NCI-H1092 (cell line): Measurements from ENCODE around the gene CCNQ.
A peak's percentile ranks its signal among the peaks of the same experiment; 100 is the strongest.

Experiments used
- DNase-seq: peaks from one replicate; lab custom pipeline; 2025; lab: John Stamatoyannopoulos, UW

The CCNQ gene

DNA sequence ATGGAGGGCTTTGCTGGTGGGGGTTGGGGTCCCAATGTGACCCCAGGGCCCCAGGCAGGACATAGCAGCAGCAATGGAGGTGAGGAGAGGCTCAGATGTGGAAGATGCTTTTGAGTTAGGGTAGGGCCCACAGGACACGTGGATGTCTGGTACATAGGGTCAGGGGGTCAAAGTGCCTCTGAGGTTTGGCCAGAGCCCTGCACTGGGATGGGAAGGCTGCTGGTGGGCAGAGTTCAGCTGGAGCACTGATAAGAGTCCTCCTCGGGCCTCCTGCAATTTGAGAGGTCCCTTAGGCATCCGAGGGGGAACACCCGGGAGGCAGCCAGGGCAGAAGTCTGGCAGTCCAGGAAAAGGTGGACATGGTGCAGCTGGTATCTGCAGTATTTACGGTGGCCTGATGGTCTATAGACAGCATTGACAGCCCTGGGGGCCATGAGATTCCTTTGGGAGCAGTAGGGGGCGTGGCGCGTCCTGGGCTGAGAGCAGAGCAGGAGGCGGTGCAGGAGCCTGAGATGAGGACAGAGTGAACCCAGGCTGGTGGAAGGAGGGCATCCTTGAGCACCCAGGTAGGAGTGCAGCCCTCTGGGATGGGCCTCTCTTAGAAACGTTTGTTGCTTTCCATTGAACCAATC is 22.6 kb downstream of the CCNQ start:
- no peak for DNase-seq

DNA sequence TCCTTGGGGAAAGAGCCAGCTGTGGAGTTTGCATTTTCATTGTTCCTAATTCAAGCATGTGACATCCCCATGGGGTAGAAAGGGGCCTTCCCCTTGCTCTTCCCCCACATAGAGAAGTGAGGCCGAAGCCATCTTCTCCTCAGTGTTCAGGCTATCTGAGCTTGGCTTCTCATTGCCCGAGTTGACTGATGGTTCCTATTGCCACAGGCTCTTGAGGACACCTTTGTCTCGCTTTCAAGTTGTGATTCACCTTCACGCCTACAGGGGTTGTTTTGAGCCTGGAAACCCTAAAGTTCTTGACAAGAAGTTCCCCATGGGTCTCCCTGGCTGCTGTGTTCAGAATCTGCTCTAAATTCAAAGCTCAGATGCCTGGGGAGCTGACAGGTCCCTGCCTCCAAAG is 25.0 kb downstream of the CCNQ start:
- DNase-seq = no peak

DNA sequence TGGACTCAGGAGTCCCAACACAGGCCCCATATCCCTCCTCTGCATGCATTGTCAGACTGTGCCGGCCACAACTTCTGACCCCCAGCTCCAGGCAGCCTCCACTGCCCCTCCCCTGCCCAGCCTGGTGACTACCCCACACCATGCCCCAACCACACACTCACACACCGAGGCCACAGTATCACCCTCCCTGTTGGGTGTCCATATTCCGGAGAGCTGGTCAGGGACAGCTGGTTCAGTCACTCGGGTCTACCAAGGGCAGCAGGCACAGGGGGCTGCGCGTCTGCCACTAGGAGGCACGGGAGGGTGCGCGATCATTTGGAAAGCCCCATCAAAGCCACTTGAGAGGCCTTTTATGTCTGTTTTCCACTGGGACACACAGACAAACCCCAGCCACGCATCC is 26.3 kb downstream of the CCNQ start:
- no peak for DNase-seq

DNA sequence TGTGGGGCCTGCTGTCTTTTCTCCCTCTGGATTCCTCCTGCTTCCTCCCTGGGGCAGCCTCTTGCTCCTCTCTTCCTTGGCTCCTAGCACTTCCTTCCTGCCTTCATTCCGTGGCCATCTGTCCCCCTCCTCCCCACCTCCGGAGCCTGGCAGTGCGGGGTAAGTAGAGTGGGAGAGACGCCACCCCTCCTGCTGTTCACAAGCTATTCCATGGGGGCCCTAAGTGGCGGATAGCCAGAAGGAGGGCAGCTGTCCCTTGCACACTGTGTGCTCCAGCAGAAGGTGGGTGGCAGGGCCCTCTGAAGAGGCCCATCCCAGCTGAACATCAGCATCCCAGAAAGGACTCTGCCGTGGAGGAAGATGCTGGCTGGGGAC is 27.4 kb downstream of the CCNQ start:
- DNase-seq = no peak

DNA sequence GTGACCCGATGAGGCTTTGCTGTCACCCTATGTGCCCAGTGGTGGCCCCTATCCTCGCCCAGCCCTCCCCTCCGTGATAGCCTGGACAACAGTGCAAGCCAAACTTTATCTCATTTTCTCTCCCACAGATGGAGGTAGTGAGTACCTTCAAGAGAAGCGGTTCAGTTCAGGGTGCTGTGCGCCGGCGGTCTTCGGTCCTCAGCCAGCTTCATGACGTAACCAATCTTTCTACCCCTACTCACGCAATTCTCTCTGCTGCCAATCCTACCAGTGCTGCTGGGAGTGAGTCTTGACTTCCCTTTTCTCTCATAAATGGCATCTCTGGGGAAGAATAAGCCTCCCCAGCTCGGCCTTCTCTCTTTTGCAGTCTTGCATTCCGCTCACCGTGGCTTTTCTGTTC is 29.5 kb downstream of the CCNQ start:
- no peak for DNase-seq

DNA sequence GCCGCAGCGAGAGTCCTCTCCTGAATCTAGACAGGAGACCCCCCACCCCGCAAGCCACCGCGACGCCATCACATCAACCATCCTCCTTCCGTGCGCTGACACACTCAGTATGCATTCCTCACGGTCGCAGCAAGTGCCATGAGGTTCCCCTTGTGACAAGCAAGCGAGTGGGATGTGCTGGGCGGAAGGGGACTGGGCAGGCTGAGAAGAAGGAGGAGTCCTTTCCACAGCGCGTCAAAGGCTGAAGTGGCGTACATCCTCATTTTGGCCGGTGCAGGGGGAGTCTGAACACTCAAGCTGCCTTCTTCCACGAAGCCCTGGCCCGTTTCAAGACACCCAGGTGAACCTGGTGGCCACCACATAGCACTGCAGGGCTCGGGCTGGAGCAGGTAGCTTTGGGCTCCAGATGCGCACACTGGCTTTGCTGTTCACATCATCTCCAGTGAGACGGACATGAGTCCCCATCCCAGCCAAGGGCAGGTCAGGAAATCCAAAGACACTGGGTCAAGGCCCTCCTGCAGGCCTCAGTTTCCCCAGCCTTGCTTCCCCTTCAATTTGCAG is 30.4 kb downstream of the CCNQ start:
- DNase-seq = no peak

DNA sequence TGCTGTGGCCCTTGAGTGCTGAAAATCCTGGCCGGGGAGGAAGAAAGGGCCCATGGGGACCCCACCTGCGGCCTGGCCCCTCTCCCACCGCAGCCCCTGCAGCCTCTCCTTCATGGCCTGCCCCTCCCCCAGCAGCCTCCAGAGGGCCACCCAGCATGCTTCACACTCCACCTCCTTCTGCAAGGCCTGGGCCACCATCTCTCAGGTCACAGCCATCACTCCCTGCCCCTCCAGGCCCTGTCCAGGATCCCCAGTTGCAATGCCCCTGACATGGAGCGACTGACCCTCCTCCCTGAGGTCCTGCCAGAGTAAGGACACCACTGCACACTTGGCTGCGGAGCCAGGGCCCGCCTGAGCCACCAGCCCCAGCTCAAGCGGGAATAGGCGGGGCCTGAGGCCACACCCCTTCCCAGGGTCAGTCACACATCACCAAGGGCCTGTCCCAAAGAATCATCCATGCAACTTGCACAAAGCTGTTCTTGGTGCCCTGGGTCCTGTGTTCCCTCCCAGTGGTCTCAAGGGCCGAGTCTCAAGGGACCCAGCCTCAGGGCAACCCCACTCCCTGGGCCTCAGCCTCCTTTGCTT is 32.9 kb downstream of the CCNQ start:
- DNase-seq = no peak

DNA sequence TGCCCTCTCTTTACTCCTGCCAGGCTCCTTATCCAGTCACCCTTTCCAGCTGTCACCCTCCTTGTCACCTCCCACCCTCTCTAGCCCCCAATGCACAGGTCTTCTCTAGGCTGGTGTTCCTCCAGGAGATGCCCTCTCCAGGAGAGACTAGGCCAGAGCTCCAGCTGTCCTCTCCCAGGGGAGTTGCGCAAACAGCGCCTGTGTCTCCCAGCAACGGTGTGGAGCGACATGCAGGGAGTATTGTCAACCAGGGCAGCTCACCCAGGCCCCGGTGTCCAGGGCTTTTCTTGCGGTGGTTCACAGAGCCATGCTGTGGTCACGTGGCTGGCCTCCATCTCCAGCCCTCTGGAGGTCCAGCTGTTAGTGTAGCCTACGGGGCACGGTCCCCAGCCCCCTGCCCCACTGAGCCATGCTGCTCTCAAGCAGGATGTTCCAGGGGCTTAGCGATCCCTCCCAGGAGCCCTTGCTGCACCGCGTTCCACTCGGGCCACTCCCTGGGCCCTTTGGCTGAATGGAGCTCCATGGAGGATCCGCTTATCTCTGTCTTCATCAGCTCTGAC is 34.8 kb downstream of the CCNQ start:
- no peak for DNase-seq

DNA sequence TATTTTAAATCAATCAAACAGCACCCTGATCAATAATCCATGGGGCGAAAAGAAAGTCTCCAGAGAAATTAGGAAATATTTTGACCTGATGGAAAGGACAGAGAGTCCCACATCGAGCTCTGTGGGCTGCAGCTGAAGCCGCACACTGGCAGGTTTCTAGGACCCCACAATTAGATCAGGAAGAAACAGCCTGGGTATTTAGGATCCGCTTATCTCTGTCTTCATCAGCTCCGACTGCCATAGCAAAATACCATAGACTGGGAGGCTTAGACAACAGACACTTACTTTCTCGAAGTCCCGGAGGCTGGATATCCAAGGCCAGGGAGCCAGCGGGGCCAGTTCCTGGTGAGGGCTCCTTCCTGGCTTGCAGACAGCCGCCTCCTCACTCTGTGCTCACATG is 36.4 kb downstream of the CCNQ start:
- DNase-seq = no peak

DNA sequence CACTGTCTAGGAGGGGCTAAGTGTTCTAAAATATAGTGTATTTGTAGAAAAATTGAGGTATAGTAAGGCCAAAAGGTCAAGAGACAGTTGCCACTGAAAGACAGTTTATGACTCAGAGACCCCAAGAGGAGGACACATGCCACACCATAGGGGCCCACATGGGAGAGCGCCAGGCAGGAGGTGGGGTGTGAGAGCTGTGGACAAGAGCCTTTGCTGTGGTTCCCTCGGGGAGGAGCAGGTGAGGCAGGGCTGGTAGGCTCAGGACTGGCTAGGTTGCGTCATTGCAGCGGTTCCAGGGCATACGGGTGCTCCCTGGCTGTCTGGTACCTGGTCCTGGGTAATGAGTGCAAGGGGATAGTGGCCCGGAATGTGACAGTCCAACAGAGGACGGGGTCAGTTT is 37.6 kb downstream of the CCNQ start:
- no peak for DNase-seq

DNA sequence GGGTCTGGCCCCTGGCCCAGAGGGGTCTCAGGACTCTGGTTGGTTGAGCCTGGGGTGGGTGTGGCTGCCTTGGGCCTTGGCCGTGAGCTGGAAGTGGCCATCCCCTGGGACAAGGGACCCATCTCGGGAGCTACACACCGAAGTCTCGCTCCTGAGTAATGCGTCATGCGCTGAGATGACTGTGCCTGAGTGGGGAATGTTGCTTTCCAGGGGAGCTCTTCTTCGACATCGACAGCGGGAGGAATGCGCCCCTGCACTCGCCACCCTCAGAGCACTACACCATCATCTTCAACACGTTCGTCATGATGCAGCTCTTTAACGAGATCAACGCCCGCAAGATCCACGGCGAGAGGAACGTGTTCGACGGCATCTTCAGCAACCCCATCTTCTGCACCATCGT is 38.5 kb downstream of the CCNQ start:
- no peak for DNase-seq

DNA sequence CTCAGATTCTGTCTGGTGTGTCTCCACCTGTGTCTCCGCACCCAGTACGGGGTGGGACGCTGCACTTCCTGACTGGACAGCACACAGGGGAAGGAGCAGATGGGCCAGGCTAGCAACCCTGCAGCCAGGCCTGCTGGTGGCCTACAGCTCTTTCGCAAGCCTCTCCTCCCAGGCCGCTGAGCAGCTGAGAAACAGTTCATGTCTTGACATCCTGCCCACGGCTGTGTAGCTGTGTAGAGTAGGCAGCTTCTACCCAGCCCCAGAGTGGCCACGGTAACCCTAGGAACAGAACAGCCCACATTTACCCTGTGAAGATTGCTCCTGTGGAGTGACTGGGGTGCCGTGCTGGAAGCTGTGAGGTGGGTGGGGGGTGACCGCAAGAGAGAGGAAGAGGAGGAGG is 38.9 kb downstream of the CCNQ start:
- DNase-seq = no peak

DNA sequence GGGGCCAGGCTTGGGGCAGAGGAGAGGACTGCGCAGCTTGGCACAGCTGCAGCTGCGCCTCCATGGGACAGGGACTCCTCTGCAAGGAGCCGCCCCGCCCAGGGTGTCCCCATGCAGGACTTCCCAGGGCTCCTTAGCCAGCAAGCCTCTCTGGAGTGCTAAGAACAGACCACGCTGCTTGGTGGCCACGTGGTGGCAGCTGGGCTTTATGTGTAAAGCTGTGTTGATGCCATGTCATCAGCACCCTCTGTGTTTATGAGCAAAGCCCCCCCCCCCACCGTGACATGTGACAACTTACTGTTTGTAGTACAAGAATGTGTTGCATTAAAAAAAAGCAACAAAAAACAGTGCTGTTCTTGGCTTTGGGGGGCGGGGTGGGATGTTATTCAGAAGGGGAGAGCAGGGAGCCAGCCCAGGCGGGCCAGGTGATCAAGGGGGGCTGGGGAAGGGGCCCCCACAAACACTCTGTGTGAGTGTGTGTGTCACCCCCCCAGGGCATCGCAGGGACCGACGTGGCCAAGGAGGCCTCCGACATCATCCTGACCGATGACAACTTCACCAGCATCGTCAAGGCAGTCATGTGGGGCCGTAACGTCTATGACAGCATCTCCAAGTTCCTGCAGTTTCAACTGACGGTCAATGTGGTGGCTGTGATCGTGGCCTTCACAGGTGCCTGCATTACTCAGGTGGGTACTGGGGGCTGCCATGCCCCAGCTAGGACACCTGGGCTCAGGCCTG is 41.2 kb downstream of the CCNQ start:
- DNase-seq = no peak

DNA sequence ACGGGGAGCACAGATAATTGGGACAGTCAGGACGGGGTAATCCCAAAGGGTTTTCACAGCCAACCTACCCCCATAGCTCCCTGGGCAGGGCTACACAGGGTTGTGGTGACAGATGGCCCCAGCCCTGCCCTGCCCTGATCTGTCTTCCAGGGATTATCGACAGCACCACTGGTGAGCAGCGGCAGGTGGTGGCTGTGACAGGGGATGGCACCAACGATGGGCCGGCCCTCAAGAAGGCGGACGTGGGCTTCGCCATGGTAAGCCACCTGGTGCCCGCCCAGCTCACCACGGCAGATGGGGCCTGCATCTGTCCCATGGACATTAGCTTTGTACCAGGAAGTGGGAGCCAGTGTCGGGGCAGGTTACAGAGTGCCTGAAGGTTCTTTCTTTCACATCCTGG is 42.2 kb downstream of the CCNQ start:
- DNase-seq = no peak

DNA sequence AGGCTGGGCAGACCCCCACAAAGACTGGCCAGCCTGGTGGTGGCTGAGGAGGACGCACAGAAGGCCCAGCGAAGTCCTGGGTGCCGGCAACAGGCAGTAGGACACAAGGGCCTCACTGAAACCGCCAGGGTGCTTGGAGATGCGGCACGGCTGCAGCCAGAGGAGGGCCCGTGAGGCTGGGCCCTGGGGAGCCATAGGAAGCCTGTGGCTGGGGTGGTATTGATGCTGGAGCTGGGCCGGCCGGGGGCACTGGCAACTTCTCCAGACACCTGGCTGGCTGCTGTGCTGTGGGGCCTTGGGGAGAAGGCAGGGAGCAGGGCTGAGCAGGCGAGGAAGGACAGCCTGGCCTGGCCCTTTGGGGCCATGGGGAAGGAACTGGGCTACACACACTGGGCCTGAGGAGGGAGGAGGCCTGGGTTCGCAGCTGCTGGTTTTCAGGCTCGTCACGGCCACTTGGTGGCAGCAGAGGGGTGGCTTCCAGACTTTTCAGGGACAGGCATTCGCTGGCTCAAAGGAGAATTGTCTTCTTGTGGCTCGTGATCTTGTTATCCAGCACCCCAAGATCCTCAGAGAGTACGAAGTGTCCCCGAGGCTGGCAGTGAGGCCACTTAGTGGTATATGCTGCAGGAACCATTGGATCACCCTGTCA is 44.3 kb downstream of the CCNQ start:
- DNase-seq = peak; percentile 20

DNA sequence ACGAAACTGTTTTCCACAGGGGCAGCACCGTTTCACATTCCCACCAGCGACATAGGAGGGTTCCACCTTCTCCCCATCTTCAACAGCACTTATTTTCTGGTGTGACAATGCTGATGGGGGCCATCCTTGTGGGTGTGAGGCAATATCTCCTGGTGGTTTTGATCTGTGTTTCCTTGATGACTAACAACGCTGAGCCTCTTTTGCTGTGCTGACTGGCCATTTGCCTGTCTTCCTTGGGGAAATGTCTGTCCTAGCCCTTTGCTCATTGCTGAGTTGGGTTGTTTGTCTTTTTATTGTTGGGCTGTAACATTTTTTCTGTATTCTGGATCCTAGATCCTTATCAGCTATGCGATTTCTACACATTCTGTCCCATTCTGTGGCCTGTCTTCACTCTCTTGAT is 47.8 kb downstream of the CCNQ start:
- DNase-seq = no peak

DNA sequence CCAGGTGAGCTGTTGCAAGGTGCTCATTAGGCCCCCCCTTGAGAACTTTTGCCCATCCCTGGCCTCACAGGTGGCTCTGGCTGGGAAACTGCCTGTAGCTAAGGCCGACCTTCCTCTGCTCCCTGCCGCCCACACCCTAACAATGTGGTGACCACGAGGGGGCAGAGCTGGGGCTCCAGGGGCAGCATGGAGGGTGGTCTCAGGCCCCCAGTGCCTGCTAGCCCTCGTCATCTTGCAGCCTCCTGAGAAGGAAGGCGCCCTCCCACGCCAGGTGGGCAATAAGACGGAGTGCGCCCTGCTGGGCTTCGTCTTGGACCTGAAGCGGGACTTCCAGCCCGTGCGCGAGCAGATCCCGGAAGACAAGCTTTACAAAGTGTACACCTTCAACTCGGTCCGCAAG is 49.1 kb downstream of the CCNQ start:
- DNase-seq = no peak

DNA sequence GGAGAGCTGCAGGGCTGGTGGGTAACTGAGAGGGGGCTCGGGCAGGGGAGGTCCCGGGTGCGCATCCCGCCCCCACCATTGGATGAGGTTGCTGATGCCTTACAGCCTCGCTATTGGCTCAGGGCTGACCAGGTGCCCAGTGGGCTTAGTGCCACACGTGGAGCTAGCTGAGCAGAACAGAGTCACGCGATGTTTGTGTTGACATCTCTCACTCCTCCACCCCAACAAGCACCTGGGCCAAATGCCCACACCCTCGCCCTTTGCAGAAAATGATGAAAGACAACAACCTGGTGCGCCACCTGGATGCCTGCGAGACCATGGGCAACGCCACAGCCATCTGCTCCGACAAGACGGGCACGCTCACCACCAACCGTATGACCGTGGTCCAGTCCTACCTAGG is 49.7 kb downstream of the CCNQ start:
- no peak for DNase-seq

DNA sequence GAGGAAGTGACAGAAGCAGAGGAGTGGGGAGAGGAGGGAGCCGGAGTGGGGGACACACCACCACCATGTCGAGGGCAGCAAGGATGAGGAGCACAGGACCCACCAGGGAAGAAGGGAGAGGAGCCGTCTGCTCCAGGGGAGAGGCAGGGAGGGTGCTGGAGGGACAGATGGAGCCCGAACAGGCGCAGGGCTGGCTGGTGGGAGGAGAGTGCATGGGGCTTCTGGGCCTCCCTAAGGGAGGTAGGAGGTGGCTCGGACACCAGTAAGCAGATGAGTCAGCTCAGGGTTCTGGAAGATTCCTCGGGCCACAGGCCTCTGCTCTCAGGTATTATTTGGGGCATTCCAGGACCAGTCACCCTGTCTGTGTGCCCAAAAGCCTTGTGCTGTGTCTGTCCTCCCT is 51.7 kb downstream of the CCNQ start:
- DNase-seq = no peak

DNA sequence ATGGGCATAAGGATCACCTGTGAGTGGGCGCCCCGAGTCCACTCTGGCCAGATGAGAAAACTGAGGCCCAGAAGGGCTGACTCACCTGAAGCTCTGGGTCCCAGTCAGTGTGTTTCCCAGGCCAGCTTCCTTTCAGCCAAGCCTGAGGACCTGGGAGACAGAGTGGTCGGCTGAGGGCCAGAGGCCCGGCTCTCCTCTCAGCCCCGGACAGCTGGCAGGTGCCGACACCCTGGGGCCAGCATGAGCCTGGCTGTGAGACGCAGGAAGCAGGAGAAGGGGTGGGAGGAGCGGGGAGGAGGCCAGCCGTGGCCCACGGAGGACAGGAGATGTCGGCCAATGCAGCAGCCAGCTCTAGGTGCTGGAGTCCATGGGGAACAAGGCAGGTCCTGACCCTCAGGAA is 52.6 kb downstream of the CCNQ start:
- DNase-seq = no peak

DNA sequence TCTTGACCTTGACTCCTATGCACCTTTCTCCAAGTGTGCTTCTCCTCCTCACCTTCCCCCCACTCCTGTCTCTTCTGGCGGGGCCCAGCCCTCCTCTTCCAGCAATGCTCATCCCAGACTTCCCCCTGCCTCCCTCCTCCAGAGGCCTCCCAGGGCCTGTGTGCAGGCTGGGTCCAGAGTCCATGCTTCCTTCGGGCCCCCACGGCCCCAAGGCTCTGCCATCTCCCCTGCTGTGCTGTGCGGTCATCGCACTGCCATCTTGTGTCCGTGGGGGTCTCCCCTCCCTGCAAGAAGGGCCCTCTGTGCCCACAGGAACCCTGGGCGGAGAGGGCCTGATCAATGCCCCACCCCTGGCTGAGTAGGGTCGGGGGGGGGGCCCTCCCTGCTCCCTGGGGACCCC is 54.2 kb downstream of the CCNQ start:
- no peak for DNase-seq

DNA sequence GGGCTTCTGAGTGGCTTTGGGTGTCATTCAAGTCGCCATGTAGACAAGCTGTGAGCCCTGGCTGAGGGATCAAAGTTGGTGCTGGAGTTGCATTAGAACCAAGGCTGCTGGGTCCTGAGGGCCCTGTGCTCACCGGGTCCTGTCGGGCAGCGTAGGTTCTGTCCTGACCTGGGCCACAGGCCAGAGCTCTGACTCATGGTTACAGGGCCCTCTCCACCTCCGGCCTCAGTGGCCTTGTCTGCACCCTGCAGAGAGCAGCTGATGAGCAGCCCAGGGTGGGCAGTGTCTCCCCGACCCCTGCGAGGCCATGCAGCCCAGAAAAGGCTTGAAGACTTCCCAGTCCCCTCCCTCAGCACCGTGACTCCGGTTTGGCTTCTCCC is 59.0 kb downstream of the CCNQ start:
- DNase-seq = no peak
